OCI-LY1 (cell line): ENCODE data around the gene RADIL.

ENCODE experiments used
- CTCF ChIP-seq: fragments of 200-600 bp; sonication (generic), shearing (Covaris generic); IDR thresholded peaks from 2 replicates; pipeline ENCODE4 v1.5.1; 2017; ENCODE audit warnings: mild to moderate bottlenecking, antibody characterized with exemption, low read length, moderate library complexity, mixed read lengths
- EZH2 ChIP-seq: fragments of 200-600 bp; sonication (generic), shearing (Covaris generic); IDR thresholded peaks from 2 replicates; pipeline ENCODE4 v1.8.0; 2017; ENCODE audit warnings: borderline replicate concordance, mixed run types, mild to moderate bottlenecking, antibody characterized with exemption, low read length, moderate library complexity, mixed read lengths

GRCh38 chr7:4751398-4751947 lies 132.0 kb downstream of the RADIL start:
- TF ChIP-seq EZH2 (no peak), CTCF (no peak)
